CD8-positive, alpha-beta memory T cell (primary cell): Measurements from ENCODE around the gene TBC1D7. TPM values are rescaled to one million over a fixed set of nuclear protein-coding genes. Genes with fewer than 3 reads are reported as not detected.

Source experiments
- CTCF ChIA-PET: fragments of 350-600 bp; sonication (Branson Sonifier 250); formaldehyde crosslinking; loops from one replicate; lab custom pipeline; 2021; ENCODE audit warnings: antibody characterized with exemption; lab: Charles Lee
- POLR2A ChIA-PET: fragments of 350-600 bp; sonication (Branson Sonifier 250); formaldehyde crosslinking; loops from one replicate; lab custom pipeline; 2021; ENCODE audit warnings: antibody characterized with exemption; lab: Charles Lee
- DNase-seq, 5 donors: peaks; one replicate each; pipeline versions ENCODE4 v3.0.0 to v3.0.0-alpha.2; 2020 to 2022; ENCODE audit warnings: mixed read lengths in 1 of 5
- H3K27ac ChIP-seq: one replicate; pipeline ENCODE4 v1.7.0; 2013; ENCODE audit warnings: low read depth, mild to moderate bottlenecking, low read length, moderate library complexity
- H3K27me3 ChIP-seq: 2 replicates; pipeline ENCODE4 v1.7.0; 2013; ENCODE audit warnings: low read length, mild to moderate bottlenecking; ENCODE audit not compliant: insufficient read depth, poor library complexity, severe bottlenecking
- H3K36me3 ChIP-seq: 2 replicates; pipeline ENCODE4 v1.7.0; 2013; ENCODE audit warnings: mild to moderate bottlenecking, low read length, moderate library complexity; ENCODE audit not compliant: insufficient read depth
- H3K4me1 ChIP-seq: 2 replicates; pipeline ENCODE4 v1.7.0; 2013; ENCODE audit warnings: mild to moderate bottlenecking, low read length, moderate library complexity; ENCODE audit not compliant: insufficient read depth
- H3K4me3 ChIP-seq: 2 replicates; pipeline ENCODE4 v1.7.0; 2013; ENCODE audit warnings: mild to moderate bottlenecking, low read length
- H3K9me3 ChIP-seq: 2 replicates; pipeline ENCODE4 v1.7.0; 2013; ENCODE audit warnings: mild to moderate bottlenecking, low read length
- H3K27ac Mint-ChIP-seq, 8 donors: one replicate each; pipeline ENCODE4 v1.8.0; 2020 to 2021; ENCODE audit warnings: mixed read lengths in 8 of 8, mild to moderate bottlenecking in 6 of 8, inconsistent platforms in 3 of 8, moderate library complexity in 3 of 8
- H3K27me3 Mint-ChIP-seq, 2 donors: one replicate each; pipeline ENCODE4 v1.8.0; 2020 to 2021; ENCODE audit warnings: mixed read lengths in 2 of 2, mild to moderate bottlenecking in 1 of 2, moderate library complexity in 1 of 2
- H3K36me3 Mint-ChIP-seq, 3 donors: one replicate each; pipeline ENCODE4 v1.8.0; 2020 to 2021; ENCODE audit warnings: mixed read lengths in 3 of 3, inconsistent platforms in 1 of 3, mild to moderate bottlenecking in 1 of 3
- H3K4me1 Mint-ChIP-seq, 3 donors: one replicate each; pipeline ENCODE4 v1.8.0; 2020 to 2021; ENCODE audit warnings: mixed read lengths in 3 of 3, inconsistent platforms in 1 of 3, mild to moderate bottlenecking in 1 of 3
- H3K4me3 Mint-ChIP-seq, 7 donors: one replicate each; pipeline ENCODE4 v1.8.0; 2020 to 2021; ENCODE audit warnings: mixed read lengths in 7 of 7, mild to moderate bottlenecking in 6 of 7, moderate library complexity in 4 of 7, inconsistent platforms in 2 of 7
- H3K9me3 Mint-ChIP-seq, 5 donors: one replicate each; pipeline ENCODE4 v1.8.0; 2020 to 2022; ENCODE audit warnings: mixed read lengths in 5 of 5, mild to moderate bottlenecking in 3 of 5, moderate library complexity in 2 of 5, inconsistent platforms in 1 of 5
- polyA plus RNA-seq: library from polyadenylated mRNA; unstranded; fragments of 300-500 nt; fragmentation: Illumina TruSeq; gene quantifications from one replicate; pipeline ENCODE4 v1.2.3, GENCODE V29; 2021
- total RNA-seq, 2 experiments: library from RNA; stranded (reverse); gene quantifications; one replicate each; pipeline ENCODE4 v1.2.3, GENCODE V29; 2021

Gene TBC1D7
- total and polyA plus RNA-seq, 3 experiments from 2014 or later: 14.9 to 23.2 (median 21.8) TPM

DNA sequence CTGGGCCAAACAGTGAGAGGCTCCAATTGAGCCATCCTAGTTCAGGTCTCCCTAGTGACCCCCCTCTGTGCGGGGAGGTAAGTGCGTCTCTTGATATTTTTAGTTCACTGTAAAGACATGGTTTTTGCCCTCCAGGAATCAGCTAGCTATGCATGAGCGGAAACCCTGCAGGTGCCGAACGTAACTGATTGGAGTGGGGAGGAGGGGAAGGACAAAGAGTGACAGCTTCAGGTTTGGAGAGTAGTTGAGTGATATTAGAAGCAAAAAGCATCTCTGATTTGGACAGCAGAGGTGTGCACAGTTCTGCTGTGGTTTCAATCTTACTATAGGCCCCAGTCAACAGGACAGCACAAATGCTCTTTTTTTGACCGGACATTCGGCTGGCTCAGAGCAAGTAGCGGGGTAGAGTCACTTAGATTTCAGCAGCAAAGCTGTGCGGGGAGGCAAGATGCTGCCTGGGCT, 31.8 kb downstream of the TBC1D7 start:
- Mint-ChIP-seq H3K4me1 (no peaks in the 10 kb centered on the region), H3K27me3 (no peaks in the 10 kb centered on the region), H3K4me3 (no peak overlapping the region), H3K27ac (no peak overlapping the region), H3K36me3 (peaks cover 27 to 91% (median 38%) of the 10 kb centered on the region in 3 donors), H3K9me3 (no peaks in the 10 kb centered on the region)
- no peaks in the 10 kb centered on the region for H3K27me3 ChIP-seq
- ChIA-PET POLR2A (no interaction called here), CTCF (interaction anchor here (1.0 kb wide), 1 partner anchor 89 kb away, joined by 3 read pairs; no protein-coding TSS in a partner anchor)
- DNase-seq: no peak
- no peaks in the 10 kb centered on the region for H3K4me1 ChIP-seq
- H3K27ac ChIP-seq: no peak overlapping the region
- H3K4me3 ChIP-seq: no peak overlapping the region
- H3K9me3 ChIP-seq: no peaks in the 10 kb centered on the region
- H3K36me3 ChIP-seq: peaks cover 16% of the 10 kb centered on the region

DNA sequence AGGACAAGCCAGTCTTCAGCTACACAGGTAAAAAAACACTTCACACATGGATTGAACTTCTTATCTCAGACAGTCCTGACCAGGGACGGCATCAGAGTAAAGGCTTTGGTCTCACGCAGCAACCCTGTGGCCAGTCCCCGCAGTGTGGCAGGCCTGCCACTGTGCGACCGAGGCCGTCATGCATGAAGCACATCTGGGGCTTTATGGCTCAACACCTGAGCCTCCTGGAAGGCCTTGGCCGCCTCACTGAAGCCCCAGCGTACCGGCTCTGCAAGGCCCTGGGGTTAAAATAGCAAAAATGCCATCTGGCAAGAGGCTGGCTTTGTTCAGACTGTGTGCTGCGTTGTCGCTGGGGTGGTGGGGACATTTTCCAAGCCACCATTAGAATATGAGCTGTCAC, 32.8 kb downstream of the TBC1D7 start:
- no peaks in the 10 kb centered on the region for H3K9me3 Mint-ChIP-seq
- no peak overlapping the region for H3K27ac Mint-ChIP-seq
- Histone ChIP-seq H3K4me3 (no peak overlapping the region), H3K9me3 (no peaks in the 10 kb centered on the region), H3K4me1 (no peaks in the 10 kb centered on the region), H3K27me3 (no peaks in the 10 kb centered on the region), H3K27ac (no peak overlapping the region), H3K36me3 (peaks cover 16% of the 10 kb centered on the region)
- H3K4me1 Mint-ChIP-seq: no peaks in the 10 kb centered on the region
- CTCF ChIA-PET: no interaction called here
- H3K4me3 Mint-ChIP-seq: no peak overlapping the region
- POLR2A ChIA-PET: no interaction called here
- peaks cover 26 to 83% (median 34%) of the 10 kb centered on the region in 3 donors for H3K36me3 Mint-ChIP-seq
- H3K27me3 Mint-ChIP-seq: no peaks in the 10 kb centered on the region
- no peak for DNase-seq

DNA sequence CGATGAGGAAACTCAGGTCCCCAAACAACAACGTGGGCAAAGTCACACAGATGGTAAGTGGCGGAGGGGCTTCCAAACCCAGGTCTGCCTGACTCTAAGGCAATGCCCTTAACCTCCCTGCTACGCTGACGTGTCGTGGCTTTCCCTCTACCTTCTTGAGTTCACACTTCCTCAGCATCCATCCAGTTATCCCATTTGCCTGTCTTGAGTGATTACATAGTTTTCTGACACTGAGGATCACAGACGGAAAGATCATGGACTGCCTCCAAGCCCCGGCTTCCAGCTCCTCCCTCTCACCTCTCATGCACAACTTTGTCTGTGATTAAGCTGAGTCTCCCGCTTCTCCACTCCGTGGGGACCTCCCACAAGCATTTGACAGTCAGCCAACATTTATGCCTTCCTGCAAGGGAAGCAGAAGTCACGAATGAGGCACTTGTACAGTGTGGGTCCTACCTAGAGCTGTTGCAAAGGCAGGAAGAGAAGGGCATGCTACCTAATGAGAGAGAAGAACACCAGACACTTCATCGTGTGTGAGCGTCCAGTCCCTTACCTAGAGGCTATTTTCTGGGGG, 33.8 kb downstream of the TBC1D7 start:
- no peaks in the 10 kb centered on the region for H3K9me3 ChIP-seq
- H3K9me3 Mint-ChIP-seq: no peaks in the 10 kb centered on the region
- H3K36me3 ChIP-seq: peaks cover 16% of the 10 kb centered on the region
- H3K4me3 ChIP-seq: no peak overlapping the region
- H3K27ac ChIP-seq: no peak overlapping the region
- no peaks in the 10 kb centered on the region for H3K27me3 ChIP-seq
- peaks cover 0 to 5% (median 0%) of the 10 kb centered on the region in 3 donors for H3K4me1 Mint-ChIP-seq
- CTCF ChIA-PET: no interaction called here
- POLR2A ChIA-PET: no interaction called here
- no peaks in the 10 kb centered on the region for H3K27me3 Mint-ChIP-seq
- no peaks in the 10 kb centered on the region for H3K4me1 ChIP-seq
- no peak overlapping the region for H3K4me3 Mint-ChIP-seq
- H3K36me3 Mint-ChIP-seq: peaks cover 32 to 81% (median 41%) of the 10 kb centered on the region in 3 donors
- DNase-seq: no peak
- no peak overlapping the region for H3K27ac Mint-ChIP-seq

DNA sequence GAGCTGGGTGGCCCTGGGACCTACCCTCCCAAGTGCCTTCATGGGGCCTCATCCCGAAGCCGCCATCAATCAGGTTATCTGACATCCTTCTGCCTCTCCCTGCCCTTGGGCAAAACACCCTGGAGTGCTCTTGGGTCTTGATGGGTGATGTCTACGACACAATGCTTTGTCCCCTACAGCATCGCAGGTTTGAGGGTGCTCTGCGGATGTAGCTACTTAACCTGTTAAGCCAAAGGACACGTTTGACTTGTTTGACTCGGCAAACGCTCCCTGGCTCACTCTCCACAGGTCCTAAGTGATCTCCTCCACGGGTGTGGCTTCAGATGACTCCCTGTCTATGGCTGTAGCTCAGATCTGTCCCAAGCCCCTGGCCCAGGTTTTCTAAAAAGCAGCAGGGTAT, 35.6 kb downstream of the TBC1D7 start:
- Histone ChIP-seq H3K9me3 (no peaks in the 10 kb centered on the region), H3K4me1 (no peaks in the 10 kb centered on the region), H3K27me3 (no peaks in the 10 kb centered on the region), H3K4me3 (no peak overlapping the region), H3K27ac (no peak overlapping the region), H3K36me3 (peaks cover 11% of the 10 kb centered on the region)
- Mint-ChIP-seq H3K27me3 (no peaks in the 10 kb centered on the region), H3K9me3 (peaks cover 0 to 1% (median 0%) of the 10 kb centered on the region in 5 donors), H3K4me3 (no peak overlapping the region), H3K36me3 (peaks cover 27 to 76% (median 30%) of the 10 kb centered on the region in 3 donors), H3K4me1 (peaks cover 0 to 5% (median 0%) of the 10 kb centered on the region in 3 donors), H3K27ac (peak overlapping the region in 1 of 8 donors; percentile 44)
- DNase-seq: no peak
- ChIA-PET POLR2A (no interaction called here), CTCF (no interaction called here)

DNA sequence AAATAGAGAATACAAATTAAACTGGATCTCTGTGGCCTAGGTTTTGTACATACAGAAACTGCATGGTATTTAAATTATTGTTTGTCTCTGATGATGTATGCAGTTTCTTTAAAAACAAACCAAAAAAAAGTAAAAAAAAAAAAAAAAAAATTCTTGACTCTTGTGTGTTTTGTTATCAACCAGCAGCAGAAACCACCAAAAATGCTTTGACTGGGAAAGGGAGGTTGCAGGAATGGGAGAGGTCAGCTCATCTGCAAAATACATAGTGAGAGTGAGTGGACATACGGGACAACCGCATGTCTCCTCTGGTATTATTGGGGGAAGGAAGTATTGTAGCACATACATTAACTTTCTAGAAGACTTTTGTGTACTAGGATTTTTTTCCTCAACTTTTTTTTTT, 38.0 kb downstream of the TBC1D7 start:
- CTCF ChIA-PET: no interaction called here
- H3K36me3 Mint-ChIP-seq: peaks cover 35 to 55% (median 42%) of the 10 kb centered on the region in 3 donors
- no peak for DNase-seq
- POLR2A ChIA-PET: no interaction called here
- H3K4me3 ChIP-seq: no peak overlapping the region
- H3K27me3 ChIP-seq: no peaks in the 10 kb centered on the region
- H3K36me3 ChIP-seq: peaks cover 11% of the 10 kb centered on the region
- H3K9me3 Mint-ChIP-seq: peaks cover 0 to 10% (median 5%) of the 10 kb centered on the region in 5 donors
- no peak overlapping the region for H3K4me3 Mint-ChIP-seq
- H3K27me3 Mint-ChIP-seq: no peaks in the 10 kb centered on the region
- H3K4me1 ChIP-seq: no peaks in the 10 kb centered on the region
- H3K27ac ChIP-seq: no peak overlapping the region
- peaks cover 0 to 5% (median 0%) of the 10 kb centered on the region in 3 donors for H3K4me1 Mint-ChIP-seq
- peaks cover 5% of the 10 kb centered on the region for H3K9me3 ChIP-seq
- peak overlapping the region in 1 of 8 donors; percentile 65 for H3K27ac Mint-ChIP-seq

DNA sequence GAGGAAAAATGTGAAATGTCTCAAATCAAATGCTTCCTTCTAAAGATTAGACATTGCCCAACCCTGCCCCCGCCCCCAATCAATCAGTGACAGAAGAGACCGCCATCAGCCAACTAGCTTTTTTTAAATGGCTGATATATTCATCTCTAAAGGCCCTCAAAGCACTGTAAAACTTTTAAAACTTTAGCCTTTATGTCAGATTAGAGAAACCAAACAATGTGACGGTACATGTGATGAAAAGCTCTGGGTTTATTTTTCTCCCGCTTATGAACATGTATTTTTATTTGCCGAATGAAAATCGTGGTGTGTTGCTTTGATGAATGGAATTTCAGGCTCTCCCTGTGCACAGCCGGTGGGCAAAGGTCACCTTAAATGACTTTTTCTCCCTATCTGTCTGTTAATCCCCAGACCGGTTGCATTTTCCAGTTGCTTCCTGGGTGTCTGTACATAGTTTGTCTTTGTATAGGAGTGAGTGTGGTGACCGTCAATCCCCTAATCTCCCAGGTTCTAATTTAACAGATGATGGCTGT, 38.5 kb downstream of the TBC1D7 start:
- Histone ChIP-seq H3K36me3 (peaks cover 10% of the 10 kb centered on the region), H3K27ac (no peak overlapping the region), H3K4me1 (no peaks in the 10 kb centered on the region), H3K27me3 (no peaks in the 10 kb centered on the region), H3K4me3 (no peak overlapping the region), H3K9me3 (peaks cover 5% of the 10 kb centered on the region)
- H3K36me3 Mint-ChIP-seq: peaks cover 31 to 50% (median 38%) of the 10 kb centered on the region in 3 donors
- H3K4me1 Mint-ChIP-seq: peaks cover 0 to 5% (median 0%) of the 10 kb centered on the region in 3 donors
- no peak overlapping the region for H3K4me3 Mint-ChIP-seq
- H3K27me3 Mint-ChIP-seq: no peaks in the 10 kb centered on the region
- H3K9me3 Mint-ChIP-seq: peaks cover 0 to 10% (median 5%) of the 10 kb centered on the region in 5 donors
- ChIA-PET CTCF (no interaction called here), POLR2A (no interaction called here)
- no peak overlapping the region for H3K27ac Mint-ChIP-seq
- no peak for DNase-seq

DNA sequence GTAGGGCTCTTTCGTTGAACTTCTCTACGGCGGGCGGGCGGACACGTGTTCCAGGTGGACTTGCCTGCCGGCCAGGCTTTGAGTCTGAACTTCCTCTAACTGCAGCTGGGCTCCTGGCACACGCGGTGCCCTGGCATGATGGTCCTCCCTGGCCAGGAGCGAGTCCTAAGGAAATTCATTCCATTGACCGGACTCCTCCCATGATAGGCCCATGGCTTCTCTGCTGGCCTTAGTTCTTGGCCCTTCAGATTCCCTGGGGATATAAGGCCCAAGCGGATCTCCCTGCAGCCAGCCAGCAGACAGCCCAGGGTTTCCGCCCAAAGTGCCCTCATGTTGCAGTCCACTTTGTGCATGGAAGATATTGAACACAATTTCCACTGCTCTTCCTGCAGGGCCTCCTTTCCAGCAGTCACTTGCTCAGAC, 39.4 kb downstream of the TBC1D7 start:
- Mint-ChIP-seq H3K27ac (no peak overlapping the region), H3K36me3 (peaks cover 24 to 41% (median 31%) of the 10 kb centered on the region in 3 donors), H3K4me1 (peaks cover 0 to 5% (median 0%) of the 10 kb centered on the region in 3 donors), H3K4me3 (no peak overlapping the region), H3K9me3 (peaks cover 0 to 10% (median 5%) of the 10 kb centered on the region in 5 donors), H3K27me3 (no peaks in the 10 kb centered on the region)
- Histone ChIP-seq H3K36me3 (peaks cover 2% of the 10 kb centered on the region), H3K9me3 (peaks cover 5% of the 10 kb centered on the region), H3K27me3 (no peaks in the 10 kb centered on the region), H3K4me1 (no peaks in the 10 kb centered on the region), H3K4me3 (no peak overlapping the region), H3K27ac (no peak overlapping the region)
- no peak for DNase-seq
- ChIA-PET CTCF (no interaction called here), POLR2A (no interaction called here)

DNA sequence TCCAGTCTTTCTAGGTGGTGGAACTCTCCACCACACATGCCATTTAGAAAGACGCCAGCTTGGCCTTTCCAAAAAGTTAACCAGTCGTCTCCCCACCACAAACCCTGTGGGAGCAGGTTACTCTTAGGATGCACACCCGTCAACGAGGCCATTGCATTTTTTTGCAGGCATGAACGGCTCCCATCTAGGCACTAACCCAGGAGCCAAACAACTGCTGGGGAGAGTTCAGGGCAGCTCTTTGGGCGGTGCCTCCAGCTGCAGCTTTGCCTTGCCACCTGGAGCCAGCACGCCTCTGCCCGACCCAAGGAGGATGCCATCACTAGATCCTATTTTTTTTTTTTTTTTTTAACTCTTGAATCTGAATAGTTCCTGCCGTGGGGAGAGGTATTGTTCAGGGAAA, 39.9 kb downstream of the TBC1D7 start:
- no peaks in the 10 kb centered on the region for H3K36me3 ChIP-seq

More for the DNA sequence above, 39.9 kb downstream of the TBC1D7 start:
- peaks cover 23 to 37% (median 29%) of the 10 kb centered on the region in 3 donors for H3K36me3 Mint-ChIP-seq
- Histone ChIP-seq H3K27ac (no peak overlapping the region), H3K9me3 (peaks cover 5% of the 10 kb centered on the region), H3K27me3 (no peaks in the 10 kb centered on the region), H3K4me3 (no peak overlapping the region), H3K4me1 (no peaks in the 10 kb centered on the region)
- H3K4me1 Mint-ChIP-seq: peaks cover 0 to 5% (median 0%) of the 10 kb centered on the region in 3 donors
- peak overlapping the region in 1 of 8 donors; percentile 38 for H3K27ac Mint-ChIP-seq
- CTCF ChIA-PET: no interaction called here
- peaks cover 0 to 10% (median 5%) of the 10 kb centered on the region in 5 donors for H3K9me3 Mint-ChIP-seq
- no peak overlapping the region for H3K4me3 Mint-ChIP-seq
- no peak for DNase-seq
- POLR2A ChIA-PET: no interaction called here
- no peaks in the 10 kb centered on the region for H3K27me3 Mint-ChIP-seq
